ENCODE data around the gene TRIM29.

Gene TRIM29

DNA sequence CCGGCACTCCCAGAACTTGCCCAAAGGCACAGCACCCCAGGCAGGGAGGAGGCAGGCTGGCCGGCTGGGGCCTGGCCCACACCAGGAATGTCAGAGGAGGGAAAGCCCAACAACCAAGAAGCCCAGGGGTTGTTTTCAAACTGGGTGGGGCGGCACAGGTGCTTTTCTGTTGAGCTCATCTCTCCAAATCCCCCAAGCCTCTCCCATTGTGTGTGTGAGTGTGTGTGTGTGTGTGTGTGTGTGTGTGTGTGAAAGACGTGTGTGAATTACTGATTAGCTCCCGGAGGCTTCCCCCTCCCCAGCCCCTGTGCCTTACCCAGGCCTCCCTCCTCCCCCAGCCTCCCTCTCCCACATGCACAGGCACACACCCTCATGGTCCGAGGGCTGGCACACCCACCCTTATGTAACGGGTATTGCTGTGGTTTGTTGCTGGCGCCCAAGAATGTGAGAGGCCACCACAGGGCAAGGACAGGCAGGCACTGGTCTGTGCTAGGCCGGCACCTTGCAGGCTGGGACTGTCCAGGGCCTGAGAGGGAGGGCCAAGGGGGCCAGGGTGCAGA, 15.9 kb downstream of the TRIM29 start:
- TF ChIP-seq, protein P1, sequence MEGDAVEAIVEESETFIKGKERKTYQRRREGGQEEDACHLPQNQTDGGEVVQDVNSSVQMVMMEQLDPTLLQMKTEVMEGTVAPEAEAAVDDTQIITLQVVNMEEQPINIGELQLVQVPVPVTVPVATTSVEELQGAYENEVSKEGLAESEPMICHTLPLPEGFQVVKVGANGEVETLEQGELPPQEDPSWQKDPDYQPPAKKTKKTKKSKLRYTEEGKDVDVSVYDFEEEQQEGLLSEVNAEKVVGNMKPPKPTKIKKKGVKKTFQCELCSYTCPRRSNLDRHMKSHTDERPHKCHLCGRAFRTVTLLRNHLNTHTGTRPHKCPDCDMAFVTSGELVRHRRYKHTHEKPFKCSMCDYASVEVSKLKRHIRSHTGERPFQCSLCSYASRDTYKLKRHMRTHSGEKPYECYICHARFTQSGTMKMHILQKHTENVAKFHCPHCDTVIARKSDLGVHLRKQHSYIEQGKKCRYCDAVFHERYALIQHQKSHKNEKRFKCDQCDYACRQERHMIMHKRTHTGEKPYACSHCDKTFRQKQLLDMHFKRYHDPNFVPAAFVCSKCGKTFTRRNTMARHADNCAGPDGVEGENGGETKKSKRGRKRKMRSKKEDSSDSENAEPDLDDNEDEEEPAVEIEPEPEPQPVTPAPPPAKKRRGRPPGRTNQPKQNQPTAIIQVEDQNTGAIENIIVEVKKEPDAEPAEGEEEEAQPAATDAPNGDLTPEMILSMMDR (IDR thresholded peaks at IDR 0.05; ENCODE audit: insufficient read depth, low read depth, low read length, missing control alignments), result no peak

DNA sequence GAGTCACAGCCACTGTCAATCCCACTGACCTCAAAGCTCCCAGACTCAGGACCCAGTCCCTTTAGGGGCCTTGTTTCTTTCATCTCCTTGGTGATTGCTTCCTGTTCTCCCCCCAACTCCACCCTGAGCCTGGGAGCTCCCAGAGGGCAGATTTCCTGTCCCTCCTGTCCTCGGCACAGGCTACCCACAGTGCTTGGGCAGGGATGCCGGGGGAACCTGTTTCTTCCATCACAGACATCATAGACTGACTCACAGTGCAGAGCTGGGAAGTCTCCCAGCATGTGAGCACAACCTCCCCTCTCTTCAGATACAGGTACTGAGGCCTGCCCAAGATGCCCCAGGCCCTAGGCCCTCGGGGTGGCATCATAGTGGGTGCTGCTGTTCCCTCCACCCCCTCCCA, 16.6 kb downstream of the TRIM29 start:
- no peak overlapping the region for H3K4me3 ChIP-seq (ENCODE audit: low read depth, low read length)
- no peak for DNase-seq (ENCODE audit: low read depth)
- TF ChIP-seq, protein P1 (IDR thresholded peaks at IDR 0.05; ENCODE audit: insufficient read depth, low read depth, low read length, missing control alignments), result no peak

More for the DNA sequence above, 15.9 kb downstream of the TRIM29 start:
- DNase-seq (ENCODE audit: low read depth), result no peak
- no peak overlapping the region for H3K4me3 ChIP-seq (ENCODE audit: low read depth, low read length)

DNA sequence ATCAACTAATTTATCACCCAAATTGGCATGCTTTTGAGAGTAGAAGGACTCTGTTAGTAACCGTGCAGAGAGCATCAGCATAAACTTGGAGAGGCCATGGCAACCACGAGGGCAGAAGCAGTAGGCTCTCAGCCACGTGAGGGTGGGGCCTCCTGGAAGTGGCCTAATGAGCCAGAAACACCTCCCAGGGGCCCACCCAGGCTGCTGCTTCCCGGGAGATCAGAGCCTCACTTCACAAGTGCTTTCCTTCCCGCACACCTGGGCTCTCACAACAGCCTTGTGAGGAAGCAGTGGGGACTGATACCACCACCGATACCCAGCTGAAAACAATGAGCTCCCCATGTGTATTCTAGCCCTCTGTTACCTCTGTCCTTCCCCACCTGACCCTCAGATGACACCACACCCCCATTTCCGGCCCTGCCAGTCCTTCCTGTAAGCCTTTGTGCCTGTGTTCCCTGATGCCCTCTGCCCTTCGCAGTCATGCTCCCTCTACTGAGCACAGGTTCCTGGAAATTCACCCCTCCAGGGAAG, 17.0 kb downstream of the TRIM29 start:
- TF ChIP-seq, protein P1 (IDR thresholded peaks at IDR 0.05; ENCODE audit: insufficient read depth, low read depth, low read length, missing control alignments), result no peak
- DNase-seq (ENCODE audit: low read depth), result no peak

DNA sequence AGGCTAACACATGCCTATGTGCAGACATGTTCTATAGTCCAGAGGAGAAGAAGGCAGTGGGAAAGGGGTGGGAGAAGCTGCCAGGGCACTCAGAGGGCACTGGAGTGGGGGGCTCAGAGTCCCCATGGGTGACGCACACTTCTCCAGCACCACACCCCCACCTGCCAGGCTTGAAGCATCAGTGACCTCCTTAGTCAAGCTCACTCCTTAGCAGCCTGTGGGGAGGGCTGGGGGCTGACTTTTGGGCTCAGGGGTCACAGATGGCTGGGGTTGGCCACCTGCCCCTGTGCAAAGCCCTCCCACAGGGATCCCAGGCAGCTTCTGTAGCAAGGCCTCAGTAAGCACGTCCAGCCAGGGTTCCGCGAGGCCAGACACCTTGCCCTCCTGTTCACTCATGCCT, 18.8 kb downstream of the TRIM29 start:
- DNase-seq (ENCODE audit: low read depth), result no peak
- H3K4me3 ChIP-seq (ENCODE audit: low read depth, low read length), result no peak overlapping the region
- TF ChIP-seq, protein P1 (IDR thresholded peaks at IDR 0.05; ENCODE audit: insufficient read depth, low read depth, low read length, missing control alignments), result no peak

More for the DNA sequence above, 17.0 kb downstream of the TRIM29 start:
- no peak overlapping the region for H3K4me3 ChIP-seq (ENCODE audit: low read depth, low read length)

DNA sequence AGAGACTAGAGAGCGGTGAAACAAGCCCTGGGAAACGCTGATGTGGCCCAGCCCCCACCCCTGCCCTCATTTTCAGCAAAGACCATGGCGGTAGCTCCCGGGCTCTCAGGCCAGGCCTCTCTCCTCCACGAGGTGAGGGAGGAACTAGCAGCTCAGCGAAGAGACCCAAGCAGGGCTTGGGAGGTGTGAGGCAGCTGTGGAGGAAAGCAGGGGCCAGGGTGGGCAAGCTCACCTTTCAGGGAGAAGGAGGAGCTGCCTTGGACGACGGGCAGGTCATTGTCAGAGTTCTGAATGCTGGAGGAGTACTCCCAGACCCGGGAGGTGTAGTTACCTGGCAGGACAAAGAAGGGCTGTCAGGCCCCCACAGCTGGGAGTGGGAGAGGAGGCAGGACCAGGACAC, 19.9 kb downstream of the TRIM29 start:
- DNase-seq (ENCODE audit: low read depth), result no peak
- TF ChIP-seq, protein P1 (IDR thresholded peaks at IDR 0.05; ENCODE audit: insufficient read depth, low read depth, low read length, missing control alignments), result no peak
- H3K4me3 ChIP-seq (ENCODE audit: low read depth, low read length), result no peak overlapping the region

DNA sequence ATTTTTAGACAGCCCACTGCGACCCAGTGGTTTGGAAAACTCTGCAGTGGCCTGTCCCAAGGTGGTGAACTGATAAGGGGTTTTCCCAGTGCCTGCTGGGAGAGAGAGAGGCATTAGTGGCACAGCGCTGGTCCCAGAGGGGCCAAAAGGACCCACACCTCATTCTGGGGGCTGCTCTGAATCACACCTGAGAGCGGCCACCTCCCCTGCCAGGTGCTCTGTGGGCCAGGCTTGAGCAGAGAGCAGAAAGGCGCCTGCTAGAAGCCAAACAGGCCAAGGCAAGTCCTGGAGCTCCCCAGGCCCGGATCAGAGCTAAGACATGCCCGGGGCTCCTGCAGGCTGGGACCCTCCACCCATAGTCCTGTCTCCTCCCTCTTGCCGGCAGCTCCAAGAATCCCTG, 20.9 kb downstream of the TRIM29 start:
- DNase-seq (ENCODE audit: low read depth), result no peak
- no peak overlapping the region for H3K4me3 ChIP-seq (ENCODE audit: low read depth, low read length)
- TF ChIP-seq, protein P1 (IDR thresholded peaks at IDR 0.05; ENCODE audit: insufficient read depth, low read depth, low read length, missing control alignments), result no peak
